Measurements from ENCODE around the gene PTTG1IP. TPM values are rescaled to one million over a fixed set of nuclear protein-coding genes. Genes with fewer than 3 reads are reported as not detected.

PTTG1IP gene
- total and polyA plus RNA-seq, 2 of the 13 experiments (the other 11 are each of a cell fraction or from before 2014, with no cell fraction given) = 161 to 700 TPM

DNA sequence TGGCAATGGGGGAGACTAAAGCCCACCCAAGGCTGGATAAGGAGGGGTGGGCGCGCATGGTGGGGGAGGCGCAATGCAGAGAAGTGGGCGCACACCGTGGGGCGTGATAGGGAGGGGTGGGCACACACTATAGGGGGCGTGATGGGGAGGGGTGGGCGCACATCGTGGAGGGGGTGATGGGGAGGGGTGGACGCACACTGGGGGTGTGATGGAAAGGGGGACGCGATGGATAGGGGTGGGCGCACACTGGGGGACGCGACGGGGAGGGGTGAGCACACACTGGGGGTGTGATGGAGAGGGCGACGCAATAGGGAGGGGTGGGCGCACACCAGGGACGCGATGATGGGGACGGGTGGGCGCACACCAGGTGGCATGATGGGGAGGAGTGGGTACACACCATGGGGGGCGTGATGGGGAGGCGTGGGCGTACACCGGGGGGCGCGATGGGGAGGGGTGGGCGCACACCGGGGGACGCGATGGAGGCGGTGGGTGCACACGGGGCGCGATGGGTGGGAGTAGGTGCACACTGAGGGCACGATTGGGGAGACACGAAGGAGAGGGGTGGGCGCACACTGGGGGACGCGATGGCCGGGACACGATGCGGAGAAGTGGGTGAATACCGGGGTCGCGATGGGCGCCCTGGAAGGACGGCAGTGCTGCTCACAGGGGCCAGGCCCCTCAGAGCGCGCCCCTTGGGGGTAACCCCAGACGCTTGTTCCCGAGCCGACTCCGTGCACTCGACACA, 56.6 kb downstream of the PTTG1IP start:
- peaks cover 5 to 20% of the 10 kb centered on the region in 2 experiments; a peak in 4 of 5 replicates for H3K36me3 ChIP-seq (replicated peaks in 1 of 2; ENCODE audit: control insufficient read depth in 1 of 2, insufficient read depth in 2 of 2, low read length in 2 of 2)
- peaks cover 4% of the 10 kb centered on the region for H3K9me3 ChIP-seq (ENCODE audit: low read length)
- no peak overlapping the region for H2AFZ ChIP-seq (ENCODE audit: low read length)
- peak overlapping the region; percentile 81; the same call in 1 of the 2 replicates for H3K9ac ChIP-seq (ENCODE audit: insufficient read depth, low read depth, low read length)
- no peak for DNase-seq (ENCODE audit: low spot score)
- ChIA-PET CTCF (ENCODE audit: low intra/inter-chr PET ratio, low total read pairs) (no interaction called here), POLR2A (interaction anchor here (0.9 to 1.4 kb wide), 7 partner anchors 12 to 57 kb away, joined by 3 to 7 read pairs (median 5); partner anchors contain the start of genes PTTG1IP and UBE2G2)
- in situ Hi-C loops (cut with HindIII; ENCODE audit: extremely low pct_ligation_motif_present, low pct_unique_long_range_greater_than_20kb) = no loop called here
- 95% methylated on average over 55 of the region's 57 CpGs for WGBS (ENCODE audit: low lambda C conversion rate)
- H3K27me3 ChIP-seq (ENCODE audit: control insufficient read depth in 1 of 2, insufficient read depth in 2 of 2, low read length in 2 of 2) = no peaks in the 10 kb centered on the region
- H3K79me2 ChIP-seq (ENCODE audit: insufficient read depth, low read length) = peaks cover 46% of the 10 kb centered on the region
- peak overlapping the region; percentile 80 for H3K4me2 ChIP-seq (ENCODE audit: low read depth, low read length)
- intact Hi-C loops (cut with micrococcal nuclease; ENCODE audit: unreplicated experiment) = loop anchor here (1.0 kb wide), 1 partner anchor 15 kb away; no protein-coding TSS in a partner anchor
- H4K20me1 ChIP-seq (ENCODE audit: insufficient read depth, low read length) = peaks cover 9% of the 10 kb centered on the region; the same call in 1 of the 2 replicates
- FAIRE-seq = no peak
- peak overlapping the region; percentile 54 to 88 (median 72); a peak in 5 of 6 replicates for H3K4me3 ChIP-seq (replicated peaks in 1 of 3; ENCODE audit: insufficient read depth in 1 of 3, low read depth in 2 of 3, low read length in 3 of 3)
- no TSS peak for BruUV-seq (replicated peaks)
- H3K4me1 ChIP-seq (ENCODE audit: insufficient read depth, low read length) = peaks cover 34% of the 10 kb centered on the region
- no peak for ATAC-seq
- peak overlapping the region; percentile 53 for H3K27ac ChIP-seq (ENCODE audit: extremely low read length, insufficient read depth, low read length)
- no peak for TF ChIP-seq GATAD2A (CRISPR knock-in tag; IDR thresholded peaks at IDR 0.05)
- TF ChIP-seq SETDB1 (CRISPR knock-in tag; IDR thresholded peaks at IDR 0.05; ENCODE audit: borderline replicate concordance) = no peak
- TF ChIP-seq ZNF256 (CRISPR knock-in tag; conservative IDR thresholded peaks at IDR 0.05) = no peak
- no peak for TF ChIP-seq RARA (CRISPR knock-in tag; IDR thresholded peaks at IDR 0.05)
- no peak for TF ChIP-seq NCOR1 (IDR thresholded peaks at IDR 0.05; ENCODE audit: borderline replicate concordance, low read length)
- no peak for TF ChIP-seq ZFYVE20 (CRISPR knock-in tag; IDR thresholded peaks at IDR 0.05; ENCODE audit: borderline replicate concordance, low read depth)
- no peak for TF ChIP-seq NR3C1 (CRISPR knock-in tag; IDR thresholded peaks at IDR 0.05)
- TF ChIP-seq ZNF781 (CRISPR knock-in tag; IDR thresholded peaks at IDR 0.05; ENCODE audit: borderline replicate concordance, not compliant biosample characterization) = no peak
- no peak for TF ChIP-seq CC2D1A (CRISPR knock-in tag; IDR thresholded peaks at IDR 0.05)
- TF ChIP-seq, protein P1, sequence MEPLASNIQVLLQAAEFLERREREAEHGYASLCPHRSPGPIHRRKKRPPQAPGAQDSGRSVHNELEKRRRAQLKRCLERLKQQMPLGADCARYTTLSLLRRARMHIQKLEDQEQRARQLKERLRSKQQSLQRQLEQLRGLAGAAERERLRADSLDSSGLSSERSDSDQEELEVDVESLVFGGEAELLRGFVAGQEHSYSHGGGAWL (CRISPR knock-in tag; IDR thresholded peaks at IDR 0.05) = no peak
- no peak for TF ChIP-seq ZNF850 (CRISPR knock-in tag; conservative IDR thresholded peaks at IDR 0.05)
- TF ChIP-seq ISL2 (CRISPR knock-in tag; IDR thresholded peaks at IDR 0.05) = no peak
- no peak for TF ChIP-seq SMARCE1 (IDR thresholded peaks at IDR 0.05; ENCODE audit: borderline replicate concordance)
- TF ChIP-seq, protein P2, sequence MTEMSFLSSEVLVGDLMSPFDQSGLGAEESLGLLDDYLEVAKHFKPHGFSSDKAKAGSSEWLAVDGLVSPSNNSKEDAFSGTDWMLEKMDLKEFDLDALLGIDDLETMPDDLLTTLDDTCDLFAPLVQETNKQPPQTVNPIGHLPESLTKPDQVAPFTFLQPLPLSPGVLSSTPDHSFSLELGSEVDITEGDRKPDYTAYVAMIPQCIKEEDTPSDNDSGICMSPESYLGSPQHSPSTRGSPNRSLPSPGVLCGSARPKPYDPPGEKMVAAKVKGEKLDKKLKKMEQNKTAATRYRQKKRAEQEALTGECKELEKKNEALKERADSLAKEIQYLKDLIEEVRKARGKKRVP (CRISPR knock-in tag; IDR thresholded peaks at IDR 0.05) = no peak
- TF ChIP-seq, protein P3, sequence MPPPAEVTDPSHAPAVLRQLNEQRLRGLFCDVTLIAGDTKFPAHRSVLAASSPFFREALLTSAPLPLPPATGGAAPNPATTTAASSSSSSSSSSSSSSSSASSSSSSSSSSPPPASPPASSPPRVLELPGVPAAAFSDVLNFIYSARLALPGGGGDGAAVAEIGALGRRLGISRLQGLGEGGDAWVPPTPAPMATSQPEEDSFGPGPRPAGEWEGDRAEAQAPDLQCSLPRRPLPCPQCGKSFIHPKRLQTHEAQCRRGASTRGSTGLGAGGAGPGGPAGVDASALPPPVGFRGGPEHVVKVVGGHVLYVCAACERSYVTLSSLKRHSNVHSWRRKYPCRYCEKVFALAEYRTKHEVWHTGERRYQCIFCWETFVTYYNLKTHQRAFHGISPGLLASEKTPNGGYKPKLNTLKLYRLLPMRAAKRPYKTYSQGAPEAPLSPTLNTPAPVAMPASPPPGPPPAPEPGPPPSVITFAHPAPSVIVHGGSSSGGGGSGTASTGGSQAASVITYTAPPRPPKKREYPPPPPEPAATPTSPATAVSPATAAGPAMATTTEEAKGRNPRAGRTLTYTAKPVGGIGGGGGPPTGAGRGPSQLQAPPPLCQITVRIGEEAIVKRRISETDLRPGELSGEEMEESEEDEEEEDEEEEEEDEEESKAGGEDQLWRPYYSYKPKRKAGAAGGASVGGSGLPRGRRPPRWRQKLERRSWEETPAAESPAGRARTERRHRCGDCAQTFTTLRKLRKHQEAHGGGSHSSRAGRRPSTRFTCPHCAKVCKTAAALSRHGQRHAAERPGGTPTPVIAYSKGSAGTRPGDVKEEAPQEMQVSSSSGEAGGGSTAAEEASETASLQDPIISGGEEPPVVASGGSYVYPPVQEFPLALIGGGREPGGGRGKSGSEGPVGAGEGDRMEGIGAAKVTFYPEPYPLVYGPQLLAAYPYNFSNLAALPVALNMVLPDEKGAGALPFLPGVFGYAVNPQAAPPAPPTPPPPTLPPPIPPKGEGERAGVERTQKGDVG (CRISPR knock-in tag; IDR thresholded peaks at IDR 0.05; ENCODE audit: borderline replicate concordance) = 0 out of 2 replicates have a peak, but pooled peaks have one; percentile 25
- no peak for TF ChIP-seq ZNF570 (CRISPR knock-in tag; IDR thresholded peaks at IDR 0.05; ENCODE audit: borderline replicate concordance)
- TF ChIP-seq SOX6 (IDR thresholded peaks at IDR 0.05) = no peak
- TF ChIP-seq SOX6 (CRISPR knock-in tag; IDR thresholded peaks at IDR 0.05) = no peak
- 0 out of 2 replicates have a peak, but pooled peaks have one; percentile 0 for TF ChIP-seq CHCHD3 (CRISPR knock-in tag; IDR thresholded peaks at IDR 0.05)
- TF ChIP-seq ZNF549 (CRISPR knock-in tag; IDR thresholded peaks at IDR 0.05) = no peak
- no peak for TF ChIP-seq SMYD3 (CRISPR knock-in tag; IDR thresholded peaks at IDR 0.05)

All from HepG2 (cell line).